H9 (cell line): ENCODE measurements around the gene INSC. TPM values are rescaled to one million over a fixed set of nuclear protein-coding genes. Genes with fewer than 3 reads are reported as not detected.

Source experiments
- DNase-seq: peaks from one replicate; pipeline ENCODE4 v3.0.0-alpha.2; 2017
- H2AFZ ChIP-seq: one replicate; pipeline ENCODE4 v1.6.1; 2013; ENCODE audit warnings: mild to moderate bottlenecking, low read length, control low read depth, moderate library complexity
- H2AK5ac ChIP-seq: 2 replicates; pipeline ENCODE4 v1.6.1; 2013; ENCODE audit warnings: low read length, control low read depth, mixed read lengths; ENCODE audit not compliant: insufficient read length
- H2BK120ac ChIP-seq: one replicate; pipeline ENCODE4 v1.6.1; 2013; ENCODE audit warnings: low read depth, mild to moderate bottlenecking, low read length, control low read depth, inconsistent platforms; ENCODE audit not compliant: poor library complexity, severe bottlenecking
- H2BK12ac ChIP-seq: 2 replicates; pipeline ENCODE4 v1.6.1; 2013; ENCODE audit warnings: low read length, control low read depth, mixed read lengths, low read depth; ENCODE audit not compliant: insufficient read length
- H2BK15ac ChIP-seq: 2 replicates; pipeline ENCODE4 v1.6.1; 2013; ENCODE audit warnings: low read depth, low read length, control low read depth
- H2BK20ac ChIP-seq: one replicate; pipeline ENCODE4 v1.6.1; 2013; ENCODE audit warnings: low read depth, mild to moderate bottlenecking, low read length, control low read depth, inconsistent platforms; ENCODE audit not compliant: poor library complexity, severe bottlenecking
- H2BK5ac ChIP-seq: 2 replicates; pipeline ENCODE4 v1.6.1; 2013; ENCODE audit warnings: low read length, control low read depth, mixed read lengths; ENCODE audit not compliant: insufficient read length
- H3K14ac ChIP-seq: 2 replicates; pipeline ENCODE4 v1.6.1; 2013; ENCODE audit warnings: low read length, control low read depth; ENCODE audit not compliant: insufficient read depth
- H3K18ac ChIP-seq: 2 replicates; pipeline ENCODE4 v1.6.1; 2013; ENCODE audit warnings: low read depth, mild to moderate bottlenecking, mixed read lengths, low read length, control low read depth; ENCODE audit not compliant: insufficient read length
- H3K23ac ChIP-seq: 2 replicates; pipeline ENCODE4 v1.6.1; 2013; ENCODE audit warnings: low read length, control low read depth, mixed read lengths, low read depth; ENCODE audit not compliant: insufficient read length
- H3K23me2 ChIP-seq: 2 replicates; pipeline ENCODE4 v1.6.1; 2013; ENCODE audit warnings: low read depth, mild to moderate bottlenecking, mixed read lengths, low read length, control low read depth; ENCODE audit not compliant: insufficient read length, poor library complexity, severe bottlenecking
- H3K27ac ChIP-seq: 2 replicates; pipeline ENCODE4 v1.5.1; 2013; ENCODE audit warnings: low read length, control low read depth, mixed read lengths, low read depth; ENCODE audit not compliant: insufficient read length
- H3K27me3 ChIP-seq: 2 replicates; pipeline ENCODE4 v1.6.1; 2013; ENCODE audit warnings: low read length, control low read depth, inconsistent platforms; ENCODE audit not compliant: insufficient read depth
- H3K4ac ChIP-seq: 2 replicates; pipeline ENCODE4 v1.6.1; 2013; ENCODE audit warnings: low read depth, mild to moderate bottlenecking, control low read depth, inconsistent platforms, low read length, moderate library complexity
- H3K4me1 ChIP-seq: 2 replicates; pipeline ENCODE4 v1.6.1; 2013; ENCODE audit warnings: low read length, control low read depth, inconsistent platforms; ENCODE audit not compliant: insufficient read depth
- H3K4me2 ChIP-seq: 2 replicates; pipeline ENCODE4 v1.6.1; 2013; ENCODE audit warnings: low read length, control low read depth, mixed read lengths; ENCODE audit not compliant: insufficient read length, insufficient read depth
- H3K56ac ChIP-seq: 2 replicates; pipeline ENCODE4 v1.6.1; 2013; ENCODE audit warnings: low read depth, mild to moderate bottlenecking, mixed read lengths, low read length, control low read depth; ENCODE audit not compliant: insufficient read length
- H3K79me1 ChIP-seq: 2 replicates; pipeline ENCODE4 v1.6.1; 2013; ENCODE audit warnings: low read depth, mild to moderate bottlenecking, moderate library complexity, low read length, control low read depth, inconsistent platforms; ENCODE audit not compliant: insufficient read depth, poor library complexity, severe bottlenecking
- H3K79me2 ChIP-seq: 2 replicates; pipeline ENCODE4 v1.6.1; 2013; ENCODE audit warnings: low read length, control low read depth, inconsistent platforms; ENCODE audit not compliant: insufficient read depth
- H3K9ac ChIP-seq: 2 replicates; pipeline ENCODE4 v1.6.1; 2013; ENCODE audit warnings: low read length, control low read depth, mixed read lengths; ENCODE audit not compliant: insufficient read length; ENCODE audit errors: extremely low read depth
- H3K9me3 ChIP-seq: one replicate; pipeline ENCODE4 v1.6.1; 2013; ENCODE audit warnings: low read depth, low read length, inconsistent platforms; ENCODE audit not compliant: control insufficient read depth
- H3T11ph ChIP-seq: one replicate; pipeline ENCODE4 v1.6.1; 2013; ENCODE audit warnings: mild to moderate bottlenecking, low read length, control low read depth, inconsistent platforms
- H4K20me1 ChIP-seq: one replicate; pipeline ENCODE4 v1.6.1; 2013; ENCODE audit not compliant: control insufficient read depth, insufficient read length, insufficient read depth
- H4K5ac ChIP-seq: 2 replicates; pipeline ENCODE4 v1.6.1; 2013; ENCODE audit warnings: low read depth, mild to moderate bottlenecking, mixed read lengths, low read length, control low read depth; ENCODE audit not compliant: insufficient read length
- H4K8ac ChIP-seq: replicated peaks from 2 replicates; pipeline ENCODE4 v1.6.1; 2013; ENCODE audit warnings: low read length, control low read depth, mixed read lengths, low read depth; ENCODE audit not compliant: insufficient read length
- H4K91ac ChIP-seq: 2 replicates; pipeline ENCODE4 v1.6.1; 2013; ENCODE audit warnings: low read depth, mild to moderate bottlenecking, moderate library complexity, mixed read lengths, low read length, control low read depth; ENCODE audit not compliant: insufficient read length
- H3K27ac Mint-ChIP-seq, 3 experiments: 2 replicates in 2 of 3; 3 replicates in 1 of 3; pipeline ENCODE4 v1.8.0; 2020 to 2021; ENCODE audit warnings: mixed read lengths in 3 of 3, mild to moderate bottlenecking in 1 of 3, moderate library complexity in 1 of 3
- H3K27me3 Mint-ChIP-seq: 2 replicates; pipeline ENCODE4 v1.8.0; 2021; ENCODE audit warnings: low read depth, mild to moderate bottlenecking, moderate library complexity, mixed read lengths
- H3K36me3 Mint-ChIP-seq, 3 experiments: 2 replicates in 2 of 3; 3 replicates in 1 of 3; pipeline ENCODE4 v1.8.0; 2020 to 2021; ENCODE audit warnings: low read depth in 3 of 3, mixed read lengths in 3 of 3; ENCODE audit not compliant: insufficient read depth in 1 of 3
- H3K4me1 Mint-ChIP-seq, 2 experiments: 2 replicates each; pipeline ENCODE4 v1.8.0; 2020; ENCODE audit warnings: mixed read lengths in 2 of 2
- H3K4me3 Mint-ChIP-seq, 2 experiments: 2 replicates in 1 of 2; 3 replicates in 1 of 2; pipeline ENCODE4 v1.8.0; 2020 to 2021; ENCODE audit warnings: mild to moderate bottlenecking in 2 of 2, mixed read lengths in 2 of 2, moderate library complexity in 1 of 2
- H3K9me3 Mint-ChIP-seq, 2 experiments: 2 replicates in 1 of 2; 3 replicates in 1 of 2; pipeline ENCODE4 v1.8.0; 2020; ENCODE audit warnings: mild to moderate bottlenecking in 2 of 2, mixed read lengths in 2 of 2, moderate library complexity in 1 of 2
- WGBS: extraction: QIAGEN DNeasy Blood & Tissue Kit; methylation state at CpG from one replicate; pipeline ENCODE4 v1.1.7; 2013; ENCODE audit warnings: missing lambda C conversion rate, low lambda C conversion rate, mixed read lengths; ENCODE audit not compliant: insufficient read length; ENCODE audit errors: extremely low coverage; 5-methylcytosine and 5-hydroxymethylcytosine counted together
- total RNA-seq: library from RNA; stranded (reverse); gene quantifications from 2 replicates; pipeline ENCODE4 v1.2.1, GENCODE V29; 2021
- TF ChIP-seq, protein P1 (sequence below): fragments of 200-600 bp; sonication (generic); conservative IDR thresholded peaks from 3 replicates; pipeline ENCODE4 v1.8.0; 2021; ENCODE audit warnings: antibody characterized with exemption, mild to moderate bottlenecking

The INSC gene
- total RNA-seq, 1 experiment from 2014 or later, result not detected

DNA sequence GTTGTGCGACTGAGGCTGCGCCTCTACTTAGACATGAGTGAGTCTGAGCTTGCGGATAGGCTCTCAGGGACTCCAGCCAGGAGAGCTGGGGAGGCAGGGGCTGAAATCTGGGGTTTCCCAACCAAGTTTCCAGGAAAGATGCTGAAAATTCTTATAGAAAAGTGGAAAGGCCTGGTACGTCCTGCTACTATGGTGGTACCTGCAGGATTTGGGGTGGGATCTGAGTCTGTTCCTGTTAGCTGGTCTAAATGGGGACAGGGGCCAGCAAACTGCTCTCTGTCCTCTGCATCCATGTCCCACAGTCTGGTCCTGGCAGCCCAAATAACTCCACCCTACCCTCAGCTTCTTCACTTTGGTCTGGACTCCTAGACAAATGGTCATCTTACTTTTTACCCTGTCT is 86.9 kb downstream of the INSC start:
- WGBS, result no CpG with 5 or more reads among the region's 4 CpGs
- H2AFZ ChIP-seq, result no peak overlapping the region

More for the DNA sequence above, 86.9 kb downstream of the INSC start:
- H4K5ac ChIP-seq, result no peak overlapping the region
- no peak overlapping the region for H2AK5ac ChIP-seq
- no peak overlapping the region for H2BK15ac ChIP-seq
- no peak overlapping the region for H3K4me2 ChIP-seq
- H3K79me1 ChIP-seq, result no peaks in the 10 kb centered on the region
- H2BK120ac ChIP-seq, result no peak overlapping the region
- no peak overlapping the region for H3K27ac ChIP-seq
- Mint-ChIP-seq H3K27me3 (no peaks in the 10 kb centered on the region; the same call in none of the 2 replicates), H3K9me3 (no peaks in the 10 kb centered on the region), H3K4me1 (no peaks in the 10 kb centered on the region), H3K4me3 (no peak overlapping the region), H3K36me3 (no peaks in the 10 kb centered on the region), H3K27ac (no peak overlapping the region)
- H4K91ac ChIP-seq, result no peak overlapping the region
- no peak overlapping the region for H2BK12ac ChIP-seq
- H3K27me3 ChIP-seq, result no peaks in the 10 kb centered on the region
- H3K9me3 ChIP-seq, result no peaks in the 10 kb centered on the region
- no peak for DNase-seq
- no peak overlapping the region for H3K56ac ChIP-seq
- no peak overlapping the region for H2BK20ac ChIP-seq
- no peaks in the 10 kb centered on the region for H4K20me1 ChIP-seq
- no peak overlapping the region for H3T11ph ChIP-seq
- no peak overlapping the region for H3K23ac ChIP-seq
- H3K23me2 ChIP-seq, result no peaks in the 10 kb centered on the region
- H2BK5ac ChIP-seq, result no peak overlapping the region
- H3K9ac ChIP-seq, result no peak overlapping the region
- no peak overlapping the region for H3K4ac ChIP-seq
- H3K18ac ChIP-seq, result no peak overlapping the region
- H3K14ac ChIP-seq, result no peak overlapping the region
- H3K79me2 ChIP-seq, result no peaks in the 10 kb centered on the region
- H4K8ac ChIP-seq, result no peak overlapping the region
- H3K4me1 ChIP-seq, result no peaks in the 10 kb centered on the region
- TF ChIP-seq, protein P1, sequence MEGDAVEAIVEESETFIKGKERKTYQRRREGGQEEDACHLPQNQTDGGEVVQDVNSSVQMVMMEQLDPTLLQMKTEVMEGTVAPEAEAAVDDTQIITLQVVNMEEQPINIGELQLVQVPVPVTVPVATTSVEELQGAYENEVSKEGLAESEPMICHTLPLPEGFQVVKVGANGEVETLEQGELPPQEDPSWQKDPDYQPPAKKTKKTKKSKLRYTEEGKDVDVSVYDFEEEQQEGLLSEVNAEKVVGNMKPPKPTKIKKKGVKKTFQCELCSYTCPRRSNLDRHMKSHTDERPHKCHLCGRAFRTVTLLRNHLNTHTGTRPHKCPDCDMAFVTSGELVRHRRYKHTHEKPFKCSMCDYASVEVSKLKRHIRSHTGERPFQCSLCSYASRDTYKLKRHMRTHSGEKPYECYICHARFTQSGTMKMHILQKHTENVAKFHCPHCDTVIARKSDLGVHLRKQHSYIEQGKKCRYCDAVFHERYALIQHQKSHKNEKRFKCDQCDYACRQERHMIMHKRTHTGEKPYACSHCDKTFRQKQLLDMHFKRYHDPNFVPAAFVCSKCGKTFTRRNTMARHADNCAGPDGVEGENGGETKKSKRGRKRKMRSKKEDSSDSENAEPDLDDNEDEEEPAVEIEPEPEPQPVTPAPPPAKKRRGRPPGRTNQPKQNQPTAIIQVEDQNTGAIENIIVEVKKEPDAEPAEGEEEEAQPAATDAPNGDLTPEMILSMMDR, result no peak
